Fibroblast of the aortic adventitia (primary cell): ENCODE measurements around the gene ELOF1. TPM values are rescaled to one million over a fixed set of nuclear protein-coding genes. Genes with fewer than 3 reads are reported as not detected.

Experiments
- DNase-seq: peaks from one replicate; pipeline ENCODE4 v3.0.0-alpha.2; 2010; ENCODE audit warnings: low read depth
- H3K4me3 ChIP-seq: 2 replicates; pipeline ENCODE4 v1.5.1; 2011; ENCODE audit warnings: low read depth, mild to moderate bottlenecking, control low read depth, low read length, moderate library complexity
- small RNA-seq: library from RNA; depleted of rRNA; stranded (forward); fragments of <200 nt; gene quantifications from one replicate; pipeline ENCODE3, GENCODE V24; 2012
- total RNA-seq: library from RNA; depleted of rRNA; stranded (reverse); fragments of >200 nt; gene quantifications from 2 replicates; pipeline ENCODE4 v1.2.3, GENCODE V29; 2012; ENCODE audit warnings: low replicate concordance
- TF ChIP-seq, protein P1 (sequence below): IDR thresholded peaks from 2 replicates; pipeline ENCODE4 v1.5.1; 2011; ENCODE audit warnings: mild to moderate bottlenecking, low read length, control low read depth, inconsistent platforms; ENCODE audit not compliant: insufficient read depth

ELOF1 gene
- total RNA-seq, 1 donor, result 33.5 TPM

DNA sequence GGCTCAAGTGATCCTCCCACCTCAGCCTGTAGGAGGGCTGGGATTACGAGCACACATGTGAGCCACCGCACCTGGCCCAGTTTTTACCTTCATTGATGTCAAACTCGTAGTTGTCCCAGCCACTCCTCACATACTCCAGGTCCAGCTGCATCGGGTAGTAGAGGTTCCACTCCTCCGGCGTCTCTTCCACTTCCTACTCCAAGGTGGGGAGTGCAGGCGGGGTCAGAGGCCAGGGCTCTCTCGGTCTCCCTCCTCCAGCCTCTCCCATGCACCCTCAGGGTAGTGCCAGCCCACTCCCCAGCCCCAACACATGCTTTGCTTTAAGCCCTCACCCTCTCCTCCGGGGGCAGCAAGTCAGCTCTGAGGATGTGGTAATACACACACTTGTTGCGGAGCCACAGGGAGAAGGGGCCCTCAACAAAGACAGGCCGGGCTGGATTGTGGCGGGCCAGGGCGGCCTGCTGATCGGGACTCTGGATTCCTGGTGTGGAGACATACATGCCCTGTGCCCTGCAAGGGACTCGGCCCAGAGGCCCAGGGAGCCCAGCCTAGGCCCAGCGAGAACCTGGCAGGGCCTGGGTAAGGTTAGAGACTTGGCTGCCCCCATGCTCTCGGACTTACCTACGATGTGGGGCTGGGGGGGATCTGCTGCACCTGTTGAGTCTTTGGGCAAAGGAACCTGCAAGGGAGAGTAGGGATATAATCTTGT is 51.5 kb downstream of the ELOF1 start:
- H3K4me3 ChIP-seq, result no peak overlapping the region
- TF ChIP-seq, protein P1, sequence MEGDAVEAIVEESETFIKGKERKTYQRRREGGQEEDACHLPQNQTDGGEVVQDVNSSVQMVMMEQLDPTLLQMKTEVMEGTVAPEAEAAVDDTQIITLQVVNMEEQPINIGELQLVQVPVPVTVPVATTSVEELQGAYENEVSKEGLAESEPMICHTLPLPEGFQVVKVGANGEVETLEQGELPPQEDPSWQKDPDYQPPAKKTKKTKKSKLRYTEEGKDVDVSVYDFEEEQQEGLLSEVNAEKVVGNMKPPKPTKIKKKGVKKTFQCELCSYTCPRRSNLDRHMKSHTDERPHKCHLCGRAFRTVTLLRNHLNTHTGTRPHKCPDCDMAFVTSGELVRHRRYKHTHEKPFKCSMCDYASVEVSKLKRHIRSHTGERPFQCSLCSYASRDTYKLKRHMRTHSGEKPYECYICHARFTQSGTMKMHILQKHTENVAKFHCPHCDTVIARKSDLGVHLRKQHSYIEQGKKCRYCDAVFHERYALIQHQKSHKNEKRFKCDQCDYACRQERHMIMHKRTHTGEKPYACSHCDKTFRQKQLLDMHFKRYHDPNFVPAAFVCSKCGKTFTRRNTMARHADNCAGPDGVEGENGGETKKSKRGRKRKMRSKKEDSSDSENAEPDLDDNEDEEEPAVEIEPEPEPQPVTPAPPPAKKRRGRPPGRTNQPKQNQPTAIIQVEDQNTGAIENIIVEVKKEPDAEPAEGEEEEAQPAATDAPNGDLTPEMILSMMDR, result no peak
- no peak for DNase-seq

DNA sequence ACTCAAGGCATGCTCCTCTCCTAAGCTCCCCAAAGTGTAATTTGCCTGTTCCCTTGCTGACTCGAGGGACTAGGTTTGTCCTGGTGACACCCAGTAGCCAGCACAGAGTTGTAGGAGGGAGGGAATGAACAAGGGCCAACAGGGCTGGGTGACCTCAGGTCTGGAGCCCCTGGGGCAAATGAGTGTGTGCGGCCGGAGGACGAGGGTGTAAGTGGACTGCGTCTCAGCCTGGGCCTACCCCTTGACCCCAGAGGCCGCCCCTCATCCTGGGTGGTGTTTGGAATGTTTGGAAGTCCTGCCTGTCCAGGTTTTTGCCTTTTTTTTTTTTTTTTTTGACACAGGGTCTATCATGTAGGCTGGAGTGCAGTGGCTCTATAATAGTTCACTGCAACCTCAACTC is 52.1 kb downstream of the ELOF1 start:
- TF ChIP-seq, protein P1, result no peak
- no peak for DNase-seq
- H3K4me3 ChIP-seq, result no peak overlapping the region

DNA sequence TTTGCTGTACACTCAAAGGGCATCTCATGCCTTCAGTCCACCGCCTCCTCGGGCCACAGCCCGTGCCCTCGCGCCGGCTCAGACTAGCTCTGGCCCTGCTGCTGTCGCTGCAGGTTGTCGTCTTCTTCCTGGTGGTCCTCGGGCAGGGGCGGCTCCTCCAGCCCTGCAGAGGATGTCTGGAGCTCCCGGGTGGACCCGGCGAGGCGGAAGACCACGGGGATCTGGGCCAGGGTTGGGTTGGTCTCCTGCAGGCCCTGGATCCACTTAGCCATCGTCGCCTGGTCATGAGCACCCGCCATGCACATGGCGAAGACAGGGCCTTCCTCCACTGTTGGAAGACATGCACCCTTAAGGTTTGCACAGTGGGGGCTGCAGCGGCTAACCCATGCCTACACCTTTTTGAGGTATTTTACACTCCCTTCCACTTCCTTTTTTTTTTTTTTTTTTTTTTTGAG is 52.9 kb downstream of the ELOF1 start:
- TF ChIP-seq, protein P1, result no peak
- no peak for DNase-seq

DNA sequence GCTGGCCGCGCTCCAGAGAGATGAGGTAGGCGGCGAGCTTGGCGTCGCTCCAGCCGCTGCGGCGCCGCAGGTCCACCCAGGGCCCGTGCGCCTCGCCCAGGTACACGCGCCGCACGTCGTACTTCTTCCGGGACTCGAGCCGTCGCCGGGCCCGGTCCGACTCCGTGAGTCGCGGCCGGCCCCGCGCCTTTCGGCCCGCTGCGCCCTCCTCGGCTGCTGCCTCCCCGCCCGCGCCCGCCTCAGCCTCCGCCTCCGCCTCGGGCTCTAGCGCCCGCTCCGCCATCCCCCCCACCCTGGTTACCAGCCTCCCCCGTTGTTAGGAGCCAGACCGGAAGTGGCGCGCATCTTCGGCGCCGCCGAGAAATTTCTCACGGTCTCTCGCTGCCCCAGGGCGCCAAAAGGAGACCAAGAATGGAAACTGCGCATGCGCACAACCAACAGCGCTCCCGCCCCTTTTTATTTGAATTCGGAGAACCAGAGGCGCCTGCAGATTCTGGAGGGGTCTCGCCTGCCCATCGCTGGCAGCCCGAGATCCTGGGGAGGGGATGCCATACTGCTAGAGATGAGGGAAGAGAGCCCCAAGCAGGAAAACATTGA is 53.4 kb downstream of the ELOF1 start, which contains the start of gene ZNF653:
Gene ZNF653 (minus strand): TSS at position 336 of the 597 bp plus-strand sequence. CDS start 53 bp downstream, at position 283.
- H3K4me3 ChIP-seq, result peak within 1 kb of the TSS; percentile 76
- TF ChIP-seq, protein P1, result no peak
- peak; percentile 95 for DNase-seq

More for the DNA sequence above, 52.9 kb downstream of the ELOF1 start:
- peak overlapping the region; percentile 76 for H3K4me3 ChIP-seq

DNA sequence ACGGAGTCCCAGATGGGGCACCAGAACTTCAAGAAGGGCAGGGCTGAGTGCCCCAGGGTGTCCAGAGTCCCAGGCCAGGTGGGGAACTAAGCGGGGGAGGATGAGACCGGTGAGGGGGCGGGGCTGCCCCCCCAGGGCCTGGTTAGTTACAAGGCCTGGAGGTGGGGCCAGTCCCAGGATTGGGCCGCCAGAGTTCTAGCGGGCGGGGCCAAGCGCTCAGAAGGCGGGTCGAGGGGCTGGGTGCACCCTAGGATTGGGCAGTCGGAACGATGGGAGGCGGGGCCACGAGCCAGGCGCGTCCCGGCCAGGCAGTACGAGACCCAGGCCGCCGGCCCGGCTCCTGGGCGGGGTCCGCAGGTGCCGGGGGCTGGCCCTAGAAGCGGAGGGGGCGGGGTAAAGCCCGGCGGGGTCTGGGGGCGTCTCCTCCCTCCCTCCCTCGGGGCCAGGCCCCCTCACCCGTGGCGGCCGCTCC is 54.0 kb downstream of the ELOF1 start:
- DNase-seq, result peak; percentile 89
- TF ChIP-seq, protein P1, result no peak
- H3K4me3 ChIP-seq, result peak overlapping the region; percentile 76

DNA sequence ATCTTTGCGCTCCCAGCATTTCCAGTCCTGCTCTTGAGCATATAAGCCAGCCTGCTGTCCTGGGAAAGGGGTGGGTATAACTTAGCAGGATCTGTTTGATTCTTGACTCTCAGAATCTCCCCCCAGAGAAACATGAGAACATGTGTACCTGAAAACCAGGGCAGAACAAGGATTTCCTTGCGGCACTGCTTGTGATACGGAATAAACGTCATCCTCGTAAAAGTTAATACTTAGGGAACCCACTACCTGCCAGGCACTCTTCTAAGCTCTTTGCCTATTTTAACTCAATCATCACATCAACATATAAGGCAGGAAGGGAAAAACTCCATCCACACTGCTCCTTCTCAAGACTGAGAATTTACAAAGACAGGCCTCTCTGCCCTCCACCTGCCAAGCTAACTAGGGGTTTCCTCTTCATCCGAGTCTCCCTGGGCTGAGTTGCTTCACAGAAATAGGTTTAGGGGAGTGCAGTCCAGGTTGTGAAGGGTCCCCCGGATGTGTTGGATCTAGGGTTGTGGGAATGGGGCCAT is 54.5 kb downstream of the ELOF1 start:
- DNase-seq, result no peak
- TF ChIP-seq, protein P1, result no peak
- H3K4me3 ChIP-seq, result peak overlapping the region; percentile 58

Small RNA genes within 50 kb of the gene (small RNA-seq; reads per million reads assigned to genes)
- not detected for gene RN7SL833P

Other genes with a start within 250 kb of the ELOF1 start
- gene RAB3D, start 219.6 kb downstream of the ELOF1 start, total RNA-seq, result 9.4 and 16.3 TPM in 2 replicates
- 56.8 and 79.6 TPM in 2 replicates for gene TMEM205, start 213.0 kb downstream of the ELOF1 start, total RNA-seq
- 12.2 and 13.2 TPM in 2 replicates for gene CCDC159, start 212.7 kb downstream of the ELOF1 start, total RNA-seq
- 9.4 and 14.3 TPM in 2 replicates for gene PLPPR2, start 203.8 kb downstream of the ELOF1 start, total RNA-seq
- gene SWSAP1, start 184.6 kb downstream of the ELOF1 start, total RNA-seq, result 0.41 and 0.45 TPM in 2 replicates
- gene EPOR, start 174.9 kb downstream of the ELOF1 start, total RNA-seq, result 8.3 and 11.4 TPM in 2 replicates
- gene RGL3, start 139.9 kb downstream of the ELOF1 start, total RNA-seq, result 0.41 and 2.3 TPM in 2 replicates
- 0.08 and 0.45 TPM in 2 replicates for gene ODAD3, start 124.1 kb downstream of the ELOF1 start, total RNA-seq
- gene PRKCSH, start 123.6 kb downstream of the ELOF1 start, total RNA-seq, result 113 and 115 TPM in 2 replicates
- gene ELAVL3, start 78.2 kb downstream of the ELOF1 start, total RNA-seq, result 0.45 TPM in 1 of 2 replicates, not detected in the other
- gene ZNF653, start 53.4 kb downstream of the ELOF1 start, total RNA-seq, result 3.2 and 5.9 TPM in 2 replicates
- gene ECSIT, start 30.1 kb downstream of the ELOF1 start, total RNA-seq, result 26.3 and 35.5 TPM in 2 replicates
- gene CNN1, start 20.4 kb downstream of the ELOF1 start, total RNA-seq, result 2.2 and 4.2 TPM in 2 replicates
- 0.09 and 1.4 TPM in 2 replicates for gene ACP5, start 18.4 kb upstream of the ELOF1 start, total RNA-seq
- gene ZNF627, start 38.3 kb upstream of the ELOF1 start, total RNA-seq, result 11.7 and 17.3 TPM in 2 replicates
- gene ZNF823, start 179.7 kb upstream of the ELOF1 start, total RNA-seq, result 2.6 and 4.1 TPM in 2 replicates
- 7.3 and 10.9 TPM in 2 replicates for gene ZNF441, start 207.8 kb upstream of the ELOF1 start, total RNA-seq
- 0.99 and 2.9 TPM in 2 replicates for gene ZNF491, start 239.3 kb upstream of the ELOF1 start, total RNA-seq